ENCODE measurements around the gene CD1B.

The CD1B gene

GRCh38 chr1:158289811-158290210 is 41.5 kb downstream of the CD1B start, which contains the start of gene CD1C:
CD1C (plus strand) TSS chr1:158289923; CDS start chr1:158290065, 142 bp downstream.
- Histone ChIP-seq H3K4me2 (ENCODE audit: low read depth, low read length, poor library complexity, severe bottlenecking) (peak within 1 kb of the TSS; percentile 54), H3K27me3 (ENCODE audit: insufficient read depth, low read length, poor library complexity, severe bottlenecking) (no peaks in the 10 kb centered on the region), H3K79me2 (ENCODE audit: insufficient read depth, low read length) (no peaks in the 10 kb centered on the region), H3K4me3 (ENCODE audit: low read length, poor library complexity, severe bottlenecking) (no peak within 1 kb of the TSS), H2AFZ (ENCODE audit: low read length) (peak within 1 kb of the TSS; percentile 33), H3K9ac (ENCODE audit: low read depth, low read length, poor library complexity, severe bottlenecking) (peak within 1 kb of the TSS; percentile 42), H4K20me1 (ENCODE audit: insufficient read depth, low read length, poor library complexity, severe bottlenecking) (no peaks in the 10 kb centered on the region), H3K36me3 (ENCODE audit: insufficient read depth, low read length) (no peaks in the 10 kb centered on the region), H3K9me2 (replicated peaks; ENCODE audit: low read depth, low read length) (no peaks in the 10 kb centered on the region), H3F3A (ENCODE audit: low read depth) (no peaks in the 10 kb centered on the region), H3K4me1 (ENCODE audit: insufficient read depth, low read length, poor library complexity, severe bottlenecking) (peaks cover 79% of the 10 kb centered on the region), H3K9me3 (ENCODE audit: insufficient read depth, low read depth, low read length) (no peaks in the 10 kb centered on the region)
- TF ChIP-seq CTCF (conservative IDR thresholded peaks at IDR 0.05; ENCODE audit: low read length) (no peak), EZH2phosphoT487 (IDR thresholded peaks at IDR 0.05; ENCODE audit: borderline replicate concordance) (no peak)

DNA sequence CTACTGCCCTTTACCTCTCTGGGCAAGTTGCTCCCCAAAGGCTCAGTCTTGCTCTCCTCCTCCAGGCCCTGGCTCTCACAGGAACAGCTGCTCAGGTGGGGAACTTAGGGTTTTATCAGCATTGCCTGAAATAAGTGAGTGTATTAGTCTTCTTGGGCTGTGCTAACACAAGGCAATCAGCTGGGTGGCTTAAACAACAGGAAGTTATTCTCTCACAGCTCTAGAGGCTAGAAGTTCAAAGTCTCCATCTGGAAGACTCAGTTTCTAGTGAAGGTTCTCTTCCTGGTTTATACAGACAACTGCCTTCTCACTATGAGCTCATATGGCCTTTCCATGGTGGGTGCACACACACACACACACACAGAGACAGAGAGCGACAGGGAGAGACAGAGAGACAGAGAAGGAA is 44.4 kb downstream of the CD1B start:
- Histone ChIP-seq H3K4me2 (ENCODE audit: low read depth, low read length, poor library complexity, severe bottlenecking) (peak overlapping the region; percentile 77), H3K9me2 (replicated peaks; ENCODE audit: low read depth, low read length) (no peaks in the 10 kb centered on the region), H4K20me1 (ENCODE audit: insufficient read depth, low read length, poor library complexity, severe bottlenecking) (no peaks in the 10 kb centered on the region), H2AFZ (ENCODE audit: low read length) (peak overlapping the region; percentile 57; the same call in 1 of the 2 replicates), H3K36me3 (ENCODE audit: insufficient read depth, low read length) (no peaks in the 10 kb centered on the region), H3K9ac (ENCODE audit: low read depth, low read length, poor library complexity, severe bottlenecking) (peak overlapping the region; percentile 62), H3K9me3 (ENCODE audit: insufficient read depth, low read depth, low read length) (no peaks in the 10 kb centered on the region), H3K79me2 (ENCODE audit: insufficient read depth, low read length) (no peaks in the 10 kb centered on the region), H3K4me1 (ENCODE audit: insufficient read depth, low read length, poor library complexity, severe bottlenecking) (peaks cover 79% of the 10 kb centered on the region), H3F3A (ENCODE audit: low read depth) (no peaks in the 10 kb centered on the region), H3K27me3 (ENCODE audit: insufficient read depth, low read length, poor library complexity, severe bottlenecking) (no peaks in the 10 kb centered on the region), H3K4me3 (ENCODE audit: low read length, poor library complexity, severe bottlenecking) (no peak overlapping the region)
- TF ChIP-seq CTCF (conservative IDR thresholded peaks at IDR 0.05; ENCODE audit: low read length) (no peak), EZH2phosphoT487 (IDR thresholded peaks at IDR 0.05; ENCODE audit: borderline replicate concordance) (no peak)

DNA sequence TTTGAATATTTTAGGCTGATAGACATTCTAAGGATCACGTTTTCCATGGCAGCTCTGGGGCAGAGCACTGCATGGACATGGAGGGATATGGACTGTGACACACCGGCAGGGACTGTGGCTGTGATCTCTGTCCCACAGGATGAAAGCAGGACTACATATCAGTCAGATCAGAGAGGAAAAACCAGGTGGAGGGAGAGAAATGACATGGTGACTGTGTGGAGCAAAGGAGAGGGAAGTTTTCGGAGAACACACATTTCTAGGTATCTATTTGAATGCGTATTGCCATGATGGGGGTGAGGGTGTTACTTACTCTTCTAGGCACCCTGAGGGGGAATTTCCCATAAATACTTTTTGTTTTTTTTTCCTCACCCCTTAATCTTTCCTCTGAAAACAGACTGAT is 44.8 kb downstream of the CD1B start:
- peak overlapping the region; percentile 77 for H3K4me2 ChIP-seq (ENCODE audit: low read depth, low read length, poor library complexity, severe bottlenecking)
- no peaks in the 10 kb centered on the region for H4K20me1 ChIP-seq (ENCODE audit: insufficient read depth, low read length, poor library complexity, severe bottlenecking)
- no peaks in the 10 kb centered on the region for H3K9me2 ChIP-seq (replicated peaks; ENCODE audit: low read depth, low read length)
- H3F3A ChIP-seq (ENCODE audit: low read depth), result no peaks in the 10 kb centered on the region
- peaks cover 76% of the 10 kb centered on the region for H3K4me1 ChIP-seq (ENCODE audit: insufficient read depth, low read length, poor library complexity, severe bottlenecking)
- no peaks in the 10 kb centered on the region for H3K9me3 ChIP-seq (ENCODE audit: insufficient read depth, low read depth, low read length)
- H3K9ac ChIP-seq (ENCODE audit: low read depth, low read length, poor library complexity, severe bottlenecking), result peak overlapping the region; percentile 62
- H3K27me3 ChIP-seq (ENCODE audit: insufficient read depth, low read length, poor library complexity, severe bottlenecking), result no peaks in the 10 kb centered on the region
- H3K36me3 ChIP-seq (ENCODE audit: insufficient read depth, low read length), result no peaks in the 10 kb centered on the region
- H2AFZ ChIP-seq (ENCODE audit: low read length), result no peak overlapping the region; the same call in 1 of the 2 replicates
- H3K79me2 ChIP-seq (ENCODE audit: insufficient read depth, low read length), result no peaks in the 10 kb centered on the region
- peak overlapping the region; percentile 56 for H3K4me3 ChIP-seq (ENCODE audit: low read length, poor library complexity, severe bottlenecking)
- TF ChIP-seq EZH2phosphoT487 (IDR thresholded peaks at IDR 0.05; ENCODE audit: borderline replicate concordance), result no peak

- Histone ChIP-seq H3K36me3 (ENCODE audit: insufficient read depth, low read length) (no peaks in the 10 kb centered on the region), H3K4me3 (ENCODE audit: low read length, poor library complexity, severe bottlenecking) (peak overlapping the region; percentile 56), H2AFZ (ENCODE audit: low read length) (peak overlapping the region; percentile 38), H3K4me1 (ENCODE audit: insufficient read depth, low read length, poor library complexity, severe bottlenecking) (peaks cover 71% of the 10 kb centered on the region), H3K27me3 (ENCODE audit: insufficient read depth, low read length, poor library complexity, severe bottlenecking) (no peaks in the 10 kb centered on the region), H3K4me2 (ENCODE audit: low read depth, low read length, poor library complexity, severe bottlenecking) (peak overlapping the region; percentile 77), H3K9me2 (replicated peaks; ENCODE audit: low read depth, low read length) (no peaks in the 10 kb centered on the region), H4K20me1 (ENCODE audit: insufficient read depth, low read length, poor library complexity, severe bottlenecking) (no peaks in the 10 kb centered on the region), H3K9me3 (ENCODE audit: insufficient read depth, low read depth, low read length) (0 out of 2 replicates have a peak, but pooled peaks cover 2% of the 10 kb centered on the region), H3K9ac (ENCODE audit: low read depth, low read length, poor library complexity, severe bottlenecking) (peak overlapping the region; percentile 62), H3F3A (ENCODE audit: low read depth) (no peaks in the 10 kb centered on the region), H3K79me2 (ENCODE audit: insufficient read depth, low read length) (no peaks in the 10 kb centered on the region)
- TF ChIP-seq EZH2phosphoT487 (IDR thresholded peaks at IDR 0.05; ENCODE audit: borderline replicate concordance) (no peak), CTCF (conservative IDR thresholded peaks at IDR 0.05; ENCODE audit: low read length) (no peak)
These were observed 45.5 kb downstream of the CD1B start for GRCh38 chr1:158285756-158286241.
